Natural killer cell treated with Interleukin-12 subunit alpha and Interleukin-12 subunit beta and Interleukin-15 and Interleukin-18, amount 100 ng/mL, for 72 hours (primary cell): ENCODE results near the gene NCOA6. TPM values are rescaled to one million over a fixed set of nuclear protein-coding genes. Genes with fewer than 3 reads are reported as not detected.
"Not testable (repeated sequence)": the region's sequence is repeated elsewhere in the genome, so short reads cannot be mapped to it uniquely, and the experiment has no call there.

Source experiments
- ATAC-seq, 2 donors: fragments of 150-1000 bp; cut with Tn5 transposase in 1 of 2; sonication (Bioruptor Pico), chemical (Tn5 transposase) in 1 of 2; 2 replicates each; pipeline ENCODE4 v1.10.0; 2021
- DNase-seq: peaks from one replicate; pipeline ENCODE4 v3.0.0; 2022; ENCODE audit warnings: low spot score
- H3K27ac Mint-ChIP-seq, 2 donors: 1 replicate in 1 of 2; 2 replicates in 1 of 2; pipeline ENCODE4 v1.8.0; 2022; ENCODE audit warnings: mixed read lengths in 2 of 2, mild to moderate bottlenecking in 1 of 2, moderate library complexity in 1 of 2
- H3K27me3 Mint-ChIP-seq, 2 donors: 1 replicate in 1 of 2; 2 replicates in 1 of 2; pipeline ENCODE4 v1.8.0; 2022; ENCODE audit warnings: mixed read lengths in 2 of 2
- H3K36me3 Mint-ChIP-seq: one replicate; pipeline ENCODE4 v1.8.0; 2022; ENCODE audit warnings: mixed read lengths
- H3K4me1 Mint-ChIP-seq, 2 donors: 1 replicate in 1 of 2; 2 replicates in 1 of 2; pipeline ENCODE4 v1.8.0; 2022; ENCODE audit warnings: low read depth in 2 of 2, mixed read lengths in 2 of 2, mild to moderate bottlenecking in 1 of 2
- H3K4me3 Mint-ChIP-seq: one replicate; pipeline ENCODE4 v1.8.0; 2022; ENCODE audit warnings: mixed read lengths
- H3K9me3 Mint-ChIP-seq: 2 replicates; pipeline ENCODE4 v1.8.0; 2022; ENCODE audit warnings: mixed read lengths
- total RNA-seq, 2 donors: library from RNA; stranded (reverse); gene quantifications; one replicate each; pipeline ENCODE4 v1.2.3, GENCODE V29; 2022

The NCOA6 gene
- total RNA-seq, 2 donors from 2014 or later: 24.7 to 30.7 TPM

DNA sequence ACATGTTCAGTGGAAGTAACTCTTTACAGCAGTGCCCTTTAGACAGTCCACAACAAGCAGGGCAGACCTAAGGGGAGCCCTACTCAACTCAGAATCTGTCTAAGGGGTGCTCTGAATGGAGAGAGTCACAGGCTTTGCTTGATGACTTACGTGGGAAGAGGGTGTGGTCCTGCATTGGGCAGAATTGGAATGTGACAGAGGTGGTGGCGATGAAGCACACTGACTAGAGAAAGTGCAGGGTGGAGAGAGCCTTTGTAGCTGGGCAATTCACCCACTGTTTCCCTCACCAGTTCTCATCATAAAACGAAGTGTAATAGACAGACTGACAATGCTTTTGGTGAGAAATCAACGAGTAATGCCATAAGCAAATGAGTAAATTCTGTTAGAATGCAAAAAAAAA lies 110.1 kb downstream of the NCOA6 start:
- Mint-ChIP-seq H3K36me3 (peaks cover 8% of the 10 kb centered on the region), H3K4me1 (peaks cover 6 to 18% of the 10 kb centered on the region in 2 donors), H3K9me3 (no peaks in the 10 kb centered on the region), H3K27ac (no peak overlapping the region), H3K27me3 (no peaks in the 10 kb centered on the region), H3K4me3 (no peak overlapping the region)
- ATAC-seq (no peak), DNase-seq (no peak)

DNA sequence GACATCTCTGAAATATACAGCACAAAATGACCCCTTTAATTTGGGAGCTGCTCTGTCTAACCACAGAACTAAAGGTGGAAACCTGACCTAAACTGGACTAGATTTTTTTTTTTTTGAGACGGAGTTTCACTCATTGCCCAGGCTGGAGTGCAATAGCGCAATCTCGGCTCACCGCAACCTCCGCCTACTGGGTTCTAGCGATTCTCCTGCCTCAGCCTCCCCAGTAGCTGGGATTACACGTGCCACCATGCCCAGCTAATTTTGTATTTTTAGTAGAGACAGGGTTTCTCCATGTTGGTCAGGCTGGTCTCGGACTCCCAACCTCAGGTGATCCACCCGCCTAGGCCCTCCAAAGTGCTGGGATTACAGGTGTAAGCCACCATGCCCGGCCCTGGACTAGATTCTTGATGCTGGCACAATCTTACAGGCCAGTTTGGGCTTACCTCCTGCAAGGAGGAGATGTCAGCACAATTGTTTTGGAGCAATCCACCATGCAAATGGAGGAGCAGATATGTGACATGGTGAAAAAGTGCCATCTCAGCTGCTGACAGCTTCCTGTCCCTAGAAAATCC lies 111.4 kb downstream of the NCOA6 start:
- not testable (repeated sequence) for H3K36me3 Mint-ChIP-seq, DNase-seq, H3K9me3 Mint-ChIP-seq, ATAC-seq, H3K27ac Mint-ChIP-seq, H3K4me3 Mint-ChIP-seq, H3K27me3 Mint-ChIP-seq
- H3K4me1 Mint-ChIP-seq: peaks cover 9 to 20% of the 10 kb centered on the region in 2 donors

DNA sequence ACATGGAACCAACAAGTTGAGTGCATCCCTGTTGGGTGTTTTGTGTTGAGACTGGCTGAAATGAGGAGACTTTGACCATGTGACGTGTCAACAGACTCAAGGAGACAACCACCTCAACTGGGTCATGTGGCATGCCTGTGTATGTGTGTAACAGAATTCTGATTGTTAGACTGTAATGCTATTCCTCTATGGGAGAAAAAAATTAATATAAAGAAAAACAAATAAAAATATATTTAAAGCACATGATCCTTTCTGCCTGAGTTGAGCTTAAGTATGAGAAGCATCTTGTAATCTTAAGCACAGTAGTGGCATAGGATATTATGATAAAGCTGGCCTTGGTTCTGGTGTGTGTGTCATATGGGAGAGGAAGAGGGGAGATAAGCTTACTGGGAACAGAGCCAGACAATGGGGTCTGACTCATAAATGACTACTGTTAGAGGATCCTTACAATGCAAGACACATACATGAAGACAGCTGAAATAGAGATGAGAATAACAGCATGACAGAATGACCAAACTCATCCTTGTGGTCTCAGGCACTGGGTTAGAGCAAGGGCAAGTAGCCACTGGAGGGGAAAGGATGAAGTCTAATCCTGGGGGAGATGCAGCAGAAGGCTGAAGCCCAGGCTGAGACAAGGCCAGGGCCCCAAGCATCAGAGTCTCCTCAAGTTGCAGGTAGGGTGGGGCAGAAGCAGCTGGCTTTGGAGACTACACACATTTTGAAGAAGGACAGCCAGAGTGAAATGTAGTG lies 112.1 kb downstream of the NCOA6 start:
- Mint-ChIP-seq H3K27ac (no peak overlapping the region), H3K36me3 (peaks cover 8% of the 10 kb centered on the region), H3K27me3 (no peaks in the 10 kb centered on the region), H3K9me3 (no peaks in the 10 kb centered on the region), H3K4me3 (no peak overlapping the region), H3K4me1 (peaks cover 13 to 25% of the 10 kb centered on the region in 2 donors)
- DNase-seq (no peak), ATAC-seq (no peak)

DNA sequence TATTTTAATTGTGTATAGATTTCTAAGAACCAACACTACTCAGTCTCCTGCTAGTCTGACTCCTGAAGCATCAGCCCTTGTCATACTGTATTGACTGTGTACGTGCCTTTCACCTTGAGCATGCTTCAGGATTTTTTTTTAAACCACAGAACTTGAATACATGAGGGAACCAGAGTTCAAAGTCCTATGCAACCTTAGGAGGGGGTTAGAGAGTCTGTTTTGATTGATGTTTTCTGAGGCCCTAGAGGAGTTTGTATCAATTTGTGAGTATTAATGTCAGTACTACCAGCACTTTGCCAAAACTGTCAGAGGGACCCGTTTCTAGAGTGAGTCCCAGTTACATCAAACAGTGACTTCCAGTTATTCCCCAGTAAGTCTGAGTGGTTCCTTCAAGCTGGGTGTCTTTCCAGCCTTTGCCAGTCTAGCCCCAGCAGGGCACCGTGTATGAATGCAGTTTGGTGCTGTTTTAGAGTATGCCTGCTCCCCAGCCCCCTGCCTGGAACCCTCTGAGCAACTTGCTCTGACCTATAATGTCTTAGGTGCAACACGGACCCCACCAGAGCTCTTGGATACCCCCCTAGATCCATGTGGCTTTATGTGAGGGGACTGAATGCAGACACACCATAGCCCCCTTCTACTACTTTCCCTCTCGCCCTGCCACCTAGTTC lies 112.8 kb downstream of the NCOA6 start:
- no peak overlapping the region for H3K27ac Mint-ChIP-seq
- ATAC-seq: no peak
- H3K27me3 Mint-ChIP-seq: no peaks in the 10 kb centered on the region
- H3K9me3 Mint-ChIP-seq: no peaks in the 10 kb centered on the region
- H3K36me3 Mint-ChIP-seq: peaks cover 8% of the 10 kb centered on the region
- H3K4me1 Mint-ChIP-seq: peaks cover 14 to 30% of the 10 kb centered on the region in 2 donors
- no peak for DNase-seq
- no peak overlapping the region for H3K4me3 Mint-ChIP-seq

DNA sequence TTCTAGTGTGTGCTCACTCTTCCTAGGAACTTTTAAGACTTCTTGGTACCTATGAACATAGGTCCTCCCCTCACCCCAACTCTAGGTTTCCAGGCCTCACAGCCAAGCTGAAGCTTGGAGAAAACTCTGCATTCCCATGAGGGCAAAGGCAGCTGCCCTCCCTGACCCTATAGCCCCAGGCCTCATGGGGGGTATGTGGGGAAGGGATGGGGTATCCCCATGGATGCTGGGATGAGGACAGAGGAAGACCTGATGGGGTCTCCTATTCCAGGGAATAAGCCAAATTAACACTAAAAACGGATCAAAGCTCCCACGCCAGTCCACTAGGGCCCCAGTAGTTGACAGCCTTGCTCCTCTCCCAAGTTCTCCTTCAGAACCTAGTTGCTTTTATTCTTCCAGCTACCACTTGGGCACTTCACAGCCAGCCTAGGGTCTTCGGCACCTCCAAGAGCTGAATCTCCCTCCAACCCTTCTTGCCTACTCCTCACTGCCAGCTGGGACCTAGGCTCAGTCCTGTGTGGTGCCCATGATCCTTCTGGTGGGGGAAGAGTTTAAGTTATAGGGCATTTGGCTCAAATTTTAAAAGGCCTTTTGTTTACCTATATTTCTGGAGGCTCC lies 113.5 kb downstream of the NCOA6 start:
- Mint-ChIP-seq H3K4me3 (no peak overlapping the region), H3K9me3 (no peaks in the 10 kb centered on the region), H3K27ac (no peak overlapping the region), H3K4me1 (peaks cover 17 to 30% of the 10 kb centered on the region in 2 donors), H3K36me3 (peaks cover 8% of the 10 kb centered on the region), H3K27me3 (no peaks in the 10 kb centered on the region)
- no peak for ATAC-seq
- DNase-seq: no peak

DNA sequence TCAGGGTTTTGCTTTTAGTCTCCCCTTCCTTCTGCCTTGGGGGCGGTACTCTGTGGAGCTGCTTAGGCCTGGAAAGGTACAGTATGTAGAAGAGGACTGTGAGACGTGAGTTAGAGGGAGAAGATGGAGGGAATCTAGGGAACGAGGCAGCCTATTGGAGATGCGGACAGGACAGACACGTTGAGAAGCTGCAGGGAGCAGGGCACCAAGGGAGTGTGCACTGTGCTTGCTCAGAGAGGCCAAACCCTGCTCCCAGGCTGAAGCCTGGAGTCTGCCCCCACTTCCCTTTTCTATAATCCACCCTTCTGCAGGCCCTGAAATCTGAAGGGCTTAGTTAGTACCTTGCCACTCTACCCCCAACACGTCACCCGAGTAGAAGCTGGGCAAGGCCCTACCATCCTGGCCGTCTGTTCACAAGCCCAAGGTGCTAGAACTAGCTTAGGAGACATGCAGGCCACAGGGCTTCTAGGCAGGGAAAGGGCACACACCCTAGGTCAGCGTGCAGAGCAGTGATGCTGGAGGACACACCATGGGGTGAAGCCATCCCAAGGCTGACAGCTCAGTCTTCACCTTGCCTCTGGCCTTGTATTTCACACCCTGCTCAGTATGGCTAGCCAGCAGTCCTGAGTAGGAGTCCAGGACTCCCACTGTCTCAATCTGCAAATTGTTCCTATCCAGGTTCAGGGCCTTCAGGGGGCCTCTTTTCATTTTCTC lies 114.4 kb downstream of the NCOA6 start:
- peaks cover 23 to 37% of the 10 kb centered on the region in 2 donors for H3K4me1 Mint-ChIP-seq
- H3K27ac Mint-ChIP-seq: peak overlapping the region; percentile 44 to 73
- ATAC-seq: no peak
- no peak for DNase-seq
- no peaks in the 10 kb centered on the region for H3K27me3 Mint-ChIP-seq
- H3K9me3 Mint-ChIP-seq: no peaks in the 10 kb centered on the region
- peaks cover 8% of the 10 kb centered on the region for H3K36me3 Mint-ChIP-seq
- peak overlapping the region; percentile 91 for H3K4me3 Mint-ChIP-seq

DNA sequence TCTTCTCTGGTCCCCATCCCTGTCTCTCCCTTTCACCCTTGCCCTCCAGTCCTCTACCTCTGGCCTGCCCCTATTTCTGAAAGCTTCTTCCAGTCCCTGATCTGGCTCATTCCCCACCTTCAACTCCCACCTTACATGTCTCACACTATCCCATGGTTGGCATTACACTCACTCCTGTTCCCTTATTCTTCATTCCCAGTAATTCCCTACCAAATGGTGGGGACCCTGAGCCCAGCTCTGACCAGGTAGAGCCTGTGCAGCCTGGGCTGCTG lies 114.9 kb downstream of the NCOA6 start:
- H3K27ac Mint-ChIP-seq: peak overlapping the region; percentile 44 to 73
- H3K27me3 Mint-ChIP-seq: no peaks in the 10 kb centered on the region
- H3K36me3 Mint-ChIP-seq: peaks cover 8% of the 10 kb centered on the region
- H3K9me3 Mint-ChIP-seq: no peaks in the 10 kb centered on the region
- peak overlapping the region; percentile 91 for H3K4me3 Mint-ChIP-seq
- DNase-seq (no peak), ATAC-seq (no peak)
- peaks cover 25 to 37% of the 10 kb centered on the region in 2 donors for H3K4me1 Mint-ChIP-seq

DNA sequence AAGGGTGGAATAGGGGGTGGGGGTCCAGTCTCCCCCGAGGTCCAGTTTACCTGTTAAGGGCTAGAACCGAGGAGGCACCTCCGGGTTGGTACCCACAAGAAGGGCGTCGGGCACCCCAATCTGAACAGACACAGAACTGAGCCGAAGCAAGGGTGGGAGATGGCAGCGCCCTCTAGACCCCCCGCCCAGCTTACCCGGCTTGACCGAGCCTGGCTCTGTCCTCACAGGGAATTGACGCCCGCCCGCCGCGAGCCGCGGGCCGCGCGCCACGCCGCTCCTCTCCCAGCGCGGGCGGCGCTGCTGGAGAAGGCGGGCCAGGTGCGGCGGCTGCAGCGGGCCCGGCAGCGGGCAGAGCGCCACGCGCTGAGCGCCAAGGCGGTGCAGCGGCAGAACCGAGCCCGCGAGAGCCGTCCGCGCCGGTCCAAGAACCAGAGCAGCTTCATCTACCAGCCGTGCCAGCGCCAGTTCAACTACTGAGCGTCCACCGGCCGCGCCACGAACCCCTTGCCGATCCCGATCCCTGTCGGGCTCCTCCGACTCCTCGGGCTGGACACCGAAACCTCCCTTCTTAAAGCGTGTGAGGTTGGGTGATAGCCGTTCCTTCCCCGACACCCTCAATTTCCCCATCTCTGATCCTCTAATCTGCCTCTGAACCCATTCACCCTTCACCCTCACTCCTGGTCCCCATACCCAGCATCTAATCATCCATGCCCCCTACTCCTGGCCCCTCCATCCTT lies 115.5 kb downstream of the NCOA6 start:
- Mint-ChIP-seq H3K36me3 (peaks cover 8% of the 10 kb centered on the region), H3K4me1 (peaks cover 27 to 37% of the 10 kb centered on the region in 2 donors), H3K4me3 (peak overlapping the region; percentile 91), H3K27me3 (no peaks in the 10 kb centered on the region), H3K27ac (peak overlapping the region; percentile 68 to 73), H3K9me3 (no peaks in the 10 kb centered on the region)
- DNase-seq (peak; percentile 74), ATAC-seq (peak; percentile 66 to 77)

DNA sequence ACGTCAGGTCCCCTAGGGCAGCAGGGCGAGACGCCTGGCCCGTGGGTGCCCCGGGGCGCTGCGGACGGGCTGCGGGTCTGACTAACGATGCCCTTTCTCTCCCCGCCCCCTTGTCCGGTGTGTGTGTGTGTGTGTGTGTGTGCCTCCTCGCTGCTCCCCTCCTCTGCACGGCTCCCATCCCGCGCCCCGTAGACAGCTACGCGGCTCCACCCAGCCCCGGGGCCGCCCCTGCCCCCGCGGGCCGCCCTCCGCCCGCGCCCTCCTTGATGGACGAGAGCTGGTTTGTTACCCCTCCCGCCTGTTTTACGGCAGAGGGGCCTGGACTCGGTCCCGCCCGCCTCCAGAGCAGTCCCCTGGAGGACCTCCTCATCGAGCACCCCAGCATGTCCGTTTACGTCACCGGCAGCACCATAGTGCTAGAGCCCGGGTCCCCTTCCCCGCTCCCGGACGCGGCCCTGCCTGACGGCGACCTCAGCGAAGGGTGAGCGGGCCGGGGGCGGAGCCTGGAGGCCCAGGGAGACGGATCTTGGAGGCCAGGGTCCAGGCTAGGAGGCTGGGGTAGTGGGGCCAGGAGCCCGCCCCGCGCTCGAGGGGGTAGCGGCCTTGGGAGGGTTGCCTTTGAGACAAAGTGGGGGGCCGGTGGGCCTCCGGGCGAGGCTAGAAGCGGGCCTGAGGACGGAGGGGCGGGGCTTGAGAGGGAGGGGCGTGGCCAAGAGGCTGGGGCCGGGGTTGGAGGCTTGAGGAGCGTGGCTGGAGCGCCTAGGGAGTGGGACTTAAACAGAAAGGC lies 116.2 kb downstream of the NCOA6 start:
- Mint-ChIP-seq H3K9me3 (no peaks in the 10 kb centered on the region), H3K4me3 (peak overlapping the region; percentile 91), H3K27me3 (no peaks in the 10 kb centered on the region), H3K4me1 (peaks cover 27 to 37% of the 10 kb centered on the region in 2 donors), H3K27ac (peak overlapping the region; percentile 60 to 68), H3K36me3 (peaks cover 8% of the 10 kb centered on the region)
- ATAC-seq (peak; percentile 79 to 86), DNase-seq (peak; percentile 85)

DNA sequence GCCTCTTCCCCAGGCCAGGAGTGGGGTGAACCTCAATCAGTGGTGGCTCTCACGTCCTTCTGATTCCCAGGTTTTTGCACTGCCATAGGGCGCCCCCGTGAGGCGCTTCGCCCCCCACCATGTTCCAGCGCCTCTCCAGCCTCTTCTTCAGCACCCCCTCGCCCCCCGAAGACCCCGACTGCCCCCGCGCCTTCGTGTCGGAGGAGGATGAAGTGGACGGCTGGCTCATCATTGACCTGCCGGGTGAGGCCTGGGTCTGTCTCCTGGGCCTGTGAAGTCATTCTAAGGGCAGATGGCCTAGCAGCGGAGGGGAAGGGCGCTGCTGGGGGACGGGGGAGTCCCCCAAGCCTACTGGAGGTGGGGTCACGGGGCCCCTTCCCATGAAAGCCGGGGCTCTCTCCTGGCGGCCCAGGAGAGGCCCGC lies 116.8 kb downstream of the NCOA6 start:
- Mint-ChIP-seq H3K9me3 (no peaks in the 10 kb centered on the region), H3K27me3 (no peaks in the 10 kb centered on the region), H3K4me1 (peaks cover 29 to 38% of the 10 kb centered on the region in 2 donors), H3K27ac (peak overlapping the region; percentile 60 to 68), H3K4me3 (peak overlapping the region; percentile 91), H3K36me3 (peaks cover 7% of the 10 kb centered on the region)
- no peak for ATAC-seq
- no peak for DNase-seq

DNA sequence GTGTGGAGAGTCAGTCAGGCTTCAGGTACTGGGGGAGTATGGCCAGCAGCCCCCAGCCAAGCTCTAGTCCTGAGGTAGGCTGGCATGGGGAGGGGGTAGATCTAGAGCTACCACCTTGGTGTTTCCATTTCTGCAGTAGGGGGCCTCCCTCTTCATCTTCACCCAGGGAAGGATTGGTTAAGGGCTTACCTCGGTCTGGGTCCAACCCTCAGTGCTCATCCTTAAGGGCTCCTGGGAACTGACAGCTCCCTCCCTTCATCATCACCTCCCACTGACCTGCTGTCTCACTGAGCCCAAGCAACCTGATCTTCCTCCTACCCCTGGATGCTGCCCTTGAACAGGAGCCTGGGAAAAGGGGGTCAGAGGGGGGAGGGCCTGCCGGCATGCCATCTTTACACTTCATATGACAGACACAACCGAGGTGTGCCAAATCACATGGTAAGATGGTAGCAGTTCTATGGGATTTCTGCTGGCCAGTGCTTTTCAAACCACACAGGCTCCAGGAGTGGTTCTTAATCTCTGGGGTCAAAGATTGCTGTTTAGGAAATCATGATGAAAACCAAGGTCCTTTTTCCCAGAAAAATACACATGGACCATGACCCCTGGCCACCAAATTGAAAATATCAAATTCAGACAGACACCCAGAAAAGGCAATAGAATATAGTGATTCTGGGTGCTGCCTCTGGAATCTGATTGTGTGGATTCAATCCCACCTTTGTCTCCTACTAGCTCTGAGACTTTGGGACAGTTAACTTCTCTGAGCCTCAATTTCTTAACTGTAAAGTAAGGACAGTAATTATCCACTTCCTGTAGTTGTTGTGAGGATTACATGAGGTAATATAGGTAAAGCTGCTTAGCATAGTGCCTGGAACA lies 118.3 kb downstream of the NCOA6 start:
- no peak overlapping the region for H3K27ac Mint-ChIP-seq
- no peaks in the 10 kb centered on the region for H3K36me3 Mint-ChIP-seq
- no peak overlapping the region for H3K4me3 Mint-ChIP-seq

More for the DNA sequence above, 118.3 kb downstream of the NCOA6 start:
- Mint-ChIP-seq H3K9me3 (no peaks in the 10 kb centered on the region), H3K4me1 (peaks cover 38 to 41% of the 10 kb centered on the region in 2 donors), H3K27me3 (peaks cover 0 to 3% of the 10 kb centered on the region in 2 donors)
- no peak for ATAC-seq
- no peak for DNase-seq
